Measurements from ENCODE around the gene CHKA. TPM values are rescaled to one million over a fixed set of nuclear protein-coding genes. Genes with fewer than 3 reads are reported as not detected.

CHKA gene
- total RNA-seq, 4 donors from 2014 or later: 1.1 to 13.0 (median 4.2) TPM

- DNase-seq: no peak
- TF ChIP-seq POLR2A (IDR thresholded peaks at IDR 0.05): no peak
- no peak for TF ChIP-seq CTCF (IDR thresholded peaks at IDR 0.05)
- Histone ChIP-seq H3K4me3 (peak overlapping the region; percentile 13 to 67 (median 48)), H3K36me3 (no peaks in the 10 kb centered on the region), H3K4me1 (peaks cover 0 to 25% (median 15%) of the 10 kb centered on the region in 3 donors), H3K9me3 (no peaks in the 10 kb centered on the region), H3K27ac (peak overlapping the region; percentile 45 to 83 (median 76)), H3K27me3 (no peaks in the 10 kb centered on the region)
- intact Hi-C loops (cut with DNase I): no loop called here
- WGBS, 2 donors: 88% methylated on average over 3 of the region's 48 CpGs; no CpG with 5 or more reads in 1 of the 2 donors
Observed at GRCh38 chr11:68127714-68128681, 6.8 kb upstream of the CHKA start.

- H3K27me3 ChIP-seq: no peaks in the 10 kb centered on the region
- H3K36me3 ChIP-seq: no peaks in the 10 kb centered on the region
- no peak for TF ChIP-seq CTCF (IDR thresholded peaks at IDR 0.05)
- TF ChIP-seq POLR2A (IDR thresholded peaks at IDR 0.05): no peak
- H3K9me3 ChIP-seq: no peaks in the 10 kb centered on the region
- no peak overlapping the region for H3K27ac ChIP-seq
- WGBS, 2 donors: 20 to 78% methylated on average over 1 to 3 of the region's 4 CpGs
- H3K4me3 ChIP-seq: no peak overlapping the region
- intact Hi-C loops (cut with DNase I): no loop called here
- DNase-seq: no peak
- H3K4me1 ChIP-seq: peaks cover 9 to 39% (median 22%) of the 10 kb centered on the region in 3 donors
Observed at GRCh38 chr11:68125164-68125563, 4.0 kb upstream of the CHKA start.

GRCh38 chr11:68122936-68123539, 1.9 kb upstream of the CHKA start:
- peaks cover 10 to 48% (median 22%) of the 10 kb centered on the region in 3 donors for H3K4me1 ChIP-seq
- H3K9me3 ChIP-seq: no peaks in the 10 kb centered on the region
- H3K36me3 ChIP-seq: no peaks in the 10 kb centered on the region
- H3K27ac ChIP-seq: peak overlapping the region in 3 of 4 donors; percentile 3 to 61 (median 26)
- intact Hi-C loops (cut with DNase I): no loop called here
- no peaks in the 10 kb centered on the region for H3K27me3 ChIP-seq
- TF ChIP-seq CTCF (IDR thresholded peaks at IDR 0.05) (no peak), POLR2A (IDR thresholded peaks at IDR 0.05) (no peak)
- H3K4me3 ChIP-seq: no peak overlapping the region
- DNase-seq: no peak
- 92% methylated on average over 8 to 9 of the region's 9 CpGs for WGBS, 2 donors

GRCh38 chr11:68120273-68121066, 718 bp downstream of the CHKA start:
- Histone ChIP-seq H3K36me3 (no peaks in the 10 kb centered on the region), H3K9me3 (no peaks in the 10 kb centered on the region), H3K27ac (peak overlapping the region; percentile 79 to 98 (median 93)), H3K27me3 (no peaks in the 10 kb centered on the region), H3K4me1 (peaks cover 10 to 58% (median 14%) of the 10 kb centered on the region in 3 donors), H3K4me3 (peak overlapping the region; percentile 50 to 89 (median 66))
- DNase-seq: no peak
- 13 to 19% methylated on average over 10 of the region's 73 CpGs for WGBS, 2 donors
- TF ChIP-seq POLR2A (IDR thresholded peaks at IDR 0.05) (no peak), CTCF (IDR thresholded peaks at IDR 0.05) (no peak)
- intact Hi-C loops (cut with DNase I): no loop called here
